SU-DHL-6 (cell line): ENCODE results near the gene HECTD4.

Experiments
- H2AFZ ChIP-seq: fragments of 200-600 bp; sonication (generic); 2 replicates; pipeline ENCODE4 v1.6.1; 2014; ENCODE audit warnings: low read depth, mild to moderate bottlenecking, moderate library complexity, mixed read lengths, antibody characterized with exemption, low read length; ENCODE audit not compliant: severe bottlenecking
- H3F3A ChIP-seq: fragments of 200-600 bp; shearing (Covaris generic); 2 replicates; pipeline ENCODE4 v1.6.0; 2016; ENCODE audit warnings: antibody characterized with exemption, mild to moderate bottlenecking; ENCODE audit not compliant: insufficient read depth
- H3K27ac ChIP-seq: fragments of 200-600 bp; sonication (generic); 2 replicates; pipeline ENCODE4 v1.5.1; 2016; ENCODE audit warnings: low read depth, mild to moderate bottlenecking, low read length, moderate library complexity, mixed read lengths
- H3K27me3 ChIP-seq: fragments of 200-600 bp; sonication (generic), shearing (Covaris generic); 2 replicates; pipeline ENCODE4 v1.6.0; 2014; ENCODE audit warnings: mild to moderate bottlenecking, low read length
- H3K36me3 ChIP-seq: fragments of 200-600 bp; sonication (generic); 2 replicates; pipeline ENCODE4 v1.6.1; 2014; ENCODE audit warnings: mild to moderate bottlenecking, low read length, mixed read lengths
- H3K4me2 ChIP-seq: fragments of 300-600, 200-600 bp; shearing (Covaris generic), sonication (generic); 2 replicates; pipeline ENCODE4 v1.6.0; 2014; ENCODE audit warnings: low read length, low read depth, mild to moderate bottlenecking; ENCODE audit not compliant: poor library complexity, severe bottlenecking
- H3K4me3 ChIP-seq: fragments of 200-600 bp; sonication (generic); 2 replicates; pipeline ENCODE4 v1.5.1; 2014; ENCODE audit warnings: antibody characterized with exemption, low read length, mild to moderate bottlenecking, mixed read lengths; ENCODE audit not compliant: insufficient read depth, poor library complexity, severe bottlenecking
- H3K79me2 ChIP-seq: fragments of 200-600 bp; sonication (generic); 2 replicates; pipeline ENCODE4 v1.6.1; 2014; ENCODE audit warnings: mild to moderate bottlenecking, low read length, moderate library complexity; ENCODE audit not compliant: insufficient read depth
- H3K9ac ChIP-seq: fragments of 200-600 bp; sonication (generic); 2 replicates; pipeline ENCODE4 v1.7.0; 2014; ENCODE audit warnings: mild to moderate bottlenecking, low read length
- H3K9me2 ChIP-seq: fragments of 200-600 bp; sonication (generic); replicated peaks from 2 replicates; pipeline ENCODE4 v1.6.1; 2014; ENCODE audit warnings: low read length; ENCODE audit not compliant: insufficient read depth
- H3K9me3 ChIP-seq: fragments of 200-600 bp; sonication (generic); 2 replicates; pipeline ENCODE4 v1.6.1; 2014; ENCODE audit warnings: low read length, mixed read lengths; ENCODE audit not compliant: insufficient read depth
- H4K20me1 ChIP-seq: fragments of 200-600 bp; sonication (generic); 2 replicates; pipeline ENCODE4 v1.6.1; 2014; ENCODE audit warnings: low read depth, mild to moderate bottlenecking, antibody characterized with exemption, low read length, moderate library complexity, mixed read lengths
- EZH2phosphoT487 ChIP-seq: fragments of 200-600 bp; sonication (generic), shearing (Covaris generic); conservative IDR thresholded peaks from 2 replicates; pipeline ENCODE4 v1.6.1; 2018; ENCODE audit warnings: mild to moderate bottlenecking, antibody characterized with exemption, low read length, moderate library complexity, mixed read lengths
- TF ChIP-seq, protein P1 (sequence below): fragments of 200-600 bp; sonication (generic); IDR thresholded peaks from one replicate; pipeline ENCODE4 v1.5.1; 2017; ENCODE audit warnings: antibody characterized with exemption, mild to moderate bottlenecking, low read length, moderate library complexity; ENCODE audit not compliant: insufficient read depth, poor library complexity, severe bottlenecking

HECTD4 gene

DNA sequence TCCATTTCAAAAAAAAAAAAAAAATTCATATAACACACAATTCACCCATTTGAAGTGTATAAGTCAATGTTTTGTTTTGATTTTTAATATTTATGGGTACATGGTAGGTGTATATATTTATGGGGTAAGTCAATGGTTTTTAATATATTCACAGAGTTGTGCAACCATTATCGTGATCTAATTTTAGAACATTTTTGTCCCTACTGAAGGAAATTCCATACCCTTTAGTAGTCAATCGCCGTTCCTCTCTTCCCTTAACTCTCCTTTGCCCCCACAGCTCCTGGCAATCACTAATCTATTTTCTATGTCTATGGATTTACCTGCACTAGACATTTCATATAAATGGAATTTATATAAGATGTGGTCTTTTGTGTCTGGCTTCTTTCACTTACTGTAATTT is 164.1 kb downstream of the HECTD4 start:
- H3K79me2 ChIP-seq: no peaks in the 10 kb centered on the region
- no peaks in the 10 kb centered on the region for H3F3A ChIP-seq
- no peaks in the 10 kb centered on the region for H4K20me1 ChIP-seq
- no peak overlapping the region for H3K4me3 ChIP-seq
- no peaks in the 10 kb centered on the region for H3K9me3 ChIP-seq
- no peaks in the 10 kb centered on the region for H3K27me3 ChIP-seq
- H2AFZ ChIP-seq: no peak overlapping the region
- TF ChIP-seq EZH2phosphoT487: no peak
- H3K27ac ChIP-seq: no peak overlapping the region
- H3K4me2 ChIP-seq: no peak overlapping the region
- H3K36me3 ChIP-seq: no peaks in the 10 kb centered on the region
- H3K9ac ChIP-seq: no peak overlapping the region
- no peaks in the 10 kb centered on the region for H3K9me2 ChIP-seq

DNA sequence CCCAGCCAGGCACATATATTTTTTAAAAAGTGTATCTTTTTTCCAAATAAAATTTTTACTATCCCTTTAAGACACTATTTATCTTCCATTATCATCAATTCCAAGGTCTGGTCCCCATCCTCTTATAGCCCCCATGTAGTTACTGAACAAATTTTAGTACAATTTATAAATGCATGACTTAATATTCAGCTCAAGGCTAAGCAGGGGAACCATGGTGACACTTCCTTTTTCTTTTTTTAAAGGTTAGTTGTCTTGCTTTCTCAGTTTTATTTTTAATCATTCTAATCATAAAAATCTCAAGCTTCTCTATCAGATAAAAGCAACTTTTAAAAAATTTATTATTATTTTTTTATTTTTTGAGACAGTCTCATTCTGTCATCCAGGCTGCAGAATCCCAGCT is 164.6 kb downstream of the HECTD4 start:
- no peak overlapping the region for H3K27ac ChIP-seq
- no peak overlapping the region for H2AFZ ChIP-seq
- H3K9ac ChIP-seq: no peak overlapping the region
- no peak overlapping the region for H3K4me2 ChIP-seq
- H3K4me3 ChIP-seq: no peak overlapping the region
- H4K20me1 ChIP-seq: no peaks in the 10 kb centered on the region
- no peaks in the 10 kb centered on the region for H3K9me3 ChIP-seq
- H3K27me3 ChIP-seq: no peaks in the 10 kb centered on the region
- H3F3A ChIP-seq: no peaks in the 10 kb centered on the region
- no peaks in the 10 kb centered on the region for H3K9me2 ChIP-seq
- no peaks in the 10 kb centered on the region for H3K79me2 ChIP-seq
- no peak for TF ChIP-seq EZH2phosphoT487
- TF ChIP-seq, protein P1, sequence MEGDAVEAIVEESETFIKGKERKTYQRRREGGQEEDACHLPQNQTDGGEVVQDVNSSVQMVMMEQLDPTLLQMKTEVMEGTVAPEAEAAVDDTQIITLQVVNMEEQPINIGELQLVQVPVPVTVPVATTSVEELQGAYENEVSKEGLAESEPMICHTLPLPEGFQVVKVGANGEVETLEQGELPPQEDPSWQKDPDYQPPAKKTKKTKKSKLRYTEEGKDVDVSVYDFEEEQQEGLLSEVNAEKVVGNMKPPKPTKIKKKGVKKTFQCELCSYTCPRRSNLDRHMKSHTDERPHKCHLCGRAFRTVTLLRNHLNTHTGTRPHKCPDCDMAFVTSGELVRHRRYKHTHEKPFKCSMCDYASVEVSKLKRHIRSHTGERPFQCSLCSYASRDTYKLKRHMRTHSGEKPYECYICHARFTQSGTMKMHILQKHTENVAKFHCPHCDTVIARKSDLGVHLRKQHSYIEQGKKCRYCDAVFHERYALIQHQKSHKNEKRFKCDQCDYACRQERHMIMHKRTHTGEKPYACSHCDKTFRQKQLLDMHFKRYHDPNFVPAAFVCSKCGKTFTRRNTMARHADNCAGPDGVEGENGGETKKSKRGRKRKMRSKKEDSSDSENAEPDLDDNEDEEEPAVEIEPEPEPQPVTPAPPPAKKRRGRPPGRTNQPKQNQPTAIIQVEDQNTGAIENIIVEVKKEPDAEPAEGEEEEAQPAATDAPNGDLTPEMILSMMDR: no peak
- no peaks in the 10 kb centered on the region for H3K36me3 ChIP-seq

DNA sequence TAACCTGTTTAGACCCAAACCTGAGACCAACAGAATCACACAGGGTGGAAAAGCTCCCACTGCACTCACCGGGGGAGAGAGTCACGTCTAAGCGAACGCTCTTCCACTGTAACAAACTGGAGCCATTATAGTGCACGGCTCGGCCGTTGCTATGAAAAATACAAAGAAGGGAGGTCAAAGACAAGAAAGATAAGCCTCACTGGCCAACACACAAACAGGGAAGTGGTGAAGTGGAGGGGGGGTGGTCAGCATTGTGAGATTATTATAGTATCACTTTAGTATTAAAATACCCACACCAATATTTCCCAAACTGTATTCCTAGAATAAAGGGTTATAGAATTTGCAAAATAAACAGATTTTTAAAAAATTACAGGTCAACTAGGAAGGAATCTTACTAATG is 166.0 kb downstream of the HECTD4 start:
- Histone ChIP-seq H4K20me1 (no peaks in the 10 kb centered on the region), H3K9me3 (no peaks in the 10 kb centered on the region), H3K4me3 (no peak overlapping the region), H2AFZ (no peak overlapping the region), H3K79me2 (no peaks in the 10 kb centered on the region), H3K9ac (no peak overlapping the region), H3K27me3 (no peaks in the 10 kb centered on the region), H3K4me2 (no peak overlapping the region), H3K27ac (no peak overlapping the region), H3F3A (no peaks in the 10 kb centered on the region), H3K36me3 (no peaks in the 10 kb centered on the region), H3K9me2 (no peaks in the 10 kb centered on the region)
- TF ChIP-seq, protein P1: no peak
- no peak for TF ChIP-seq EZH2phosphoT487

DNA sequence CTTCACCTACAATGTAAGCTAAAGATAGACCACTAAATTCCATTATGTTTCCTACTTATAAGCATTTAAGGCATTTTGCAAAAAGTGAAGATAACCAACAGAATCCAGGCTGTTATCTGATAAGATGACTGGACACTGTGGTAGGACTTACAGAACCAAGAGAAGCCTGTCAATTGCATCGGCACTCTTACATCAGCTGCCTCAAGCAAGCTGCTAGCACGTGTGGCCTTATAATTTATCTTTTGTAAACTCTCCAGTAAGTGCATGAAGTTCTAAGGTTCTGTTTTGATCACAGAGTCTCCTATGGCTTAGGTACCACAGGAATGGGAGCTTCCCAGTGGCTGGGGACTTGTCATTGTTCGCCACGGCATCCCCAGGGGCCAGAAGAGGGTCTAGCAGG is 168.2 kb downstream of the HECTD4 start:
- Histone ChIP-seq H3K4me3 (no peak overlapping the region), H2AFZ (no peak overlapping the region), H3K9me2 (no peaks in the 10 kb centered on the region), H3K4me2 (no peak overlapping the region), H3F3A (no peaks in the 10 kb centered on the region), H3K9ac (no peak overlapping the region), H3K27ac (no peak overlapping the region), H3K27me3 (no peaks in the 10 kb centered on the region), H4K20me1 (no peaks in the 10 kb centered on the region), H3K36me3 (no peaks in the 10 kb centered on the region), H3K79me2 (no peaks in the 10 kb centered on the region), H3K9me3 (no peaks in the 10 kb centered on the region)
- TF ChIP-seq, protein P1: no peak
- TF ChIP-seq EZH2phosphoT487: no peak
